Spleen (tissue), 11 donors: ENCODE results near the gene CHD2. TPM values are rescaled to one million over a fixed set of nuclear protein-coding genes. Genes with fewer than 3 reads are reported as not detected.

ENCODE experiments used
- DNase-seq: peaks from one replicate; pipeline ENCODE4 v3.0.0-alpha.2; 2020
- H3K27ac ChIP-seq, 8 donors: fragments of 200-600 bp; sonication (generic) in 7 of 8; 1 replicate in 4 of 8; 2 replicates in 4 of 8; pipeline versions ENCODE4 v1.5.0 to v1.8.0; 2016 to 2021; ENCODE audit warnings: inconsistent platforms in 4 of 8, mild to moderate bottlenecking in 4 of 8, moderate library complexity in 1 of 8
- H3K27me3 ChIP-seq, 7 donors: fragments of 200-600 bp; sonication (generic) in 6 of 7; replicated peaks in 1 of 7; 1 replicate in 4 of 7; 2 replicates in 3 of 7; pipeline versions ENCODE4 v1.5.0 to v1.8.0; 2016 to 2021; ENCODE audit warnings: inconsistent platforms in 3 of 7, mild to moderate bottlenecking in 1 of 7
- H3K36me3 ChIP-seq, 6 donors: fragments of 200-600 bp; sonication (generic) in 5 of 6; 1 replicate in 4 of 6; 2 replicates in 2 of 6; pipeline versions ENCODE4 v1.5.0 to v1.8.0; 2016 to 2021; ENCODE audit warnings: inconsistent platforms in 2 of 6
- H3K4me1 ChIP-seq, 6 donors: fragments of 200-600 bp; sonication (generic) in 5 of 6; 1 replicate in 3 of 6; 2 replicates in 3 of 6; pipeline versions ENCODE4 v1.5.0 to v1.8.0; 2016 to 2021; ENCODE audit warnings: inconsistent platforms in 3 of 6
- H3K4me3 ChIP-seq, 8 donors: fragments of 200-600 bp; sonication (generic) in 7 of 8; 1 replicate in 4 of 8; 2 replicates in 4 of 8; pipeline versions ENCODE4 v1.5.0 to v1.8.0; 2016 to 2021; ENCODE audit warnings: inconsistent platforms in 4 of 8, mild to moderate bottlenecking in 4 of 8, moderate library complexity in 2 of 8
- H3K9me3 ChIP-seq, 8 donors: fragments of 200-600 bp; sonication (generic) in 7 of 8; 1 replicate in 4 of 8; 2 replicates in 4 of 8; pipeline versions ENCODE4 v1.5.0 to v1.8.0; 2016 to 2021; ENCODE audit warnings: inconsistent platforms in 4 of 8
- CTCF ChIP-seq, 11 experiments: fragments of 200-600 bp in 7 of 11; fragments of 450-650 bp in 4 of 11; sonication (generic) in 4 of 11; IDR thresholded peaks in 8 of 11; conservative IDR thresholded peaks in 3 of 11; 1 replicate in 7 of 11; 2 replicates in 4 of 11; pipeline versions ENCODE4 v1.4.0 to v1.8.0; 2016 to 2021; ENCODE audit warnings: antibody characterized with exemption in 11 of 11, inconsistent platforms in 4 of 11, mild to moderate bottlenecking in 1 of 11
- POLR2A ChIP-seq, 3 donors: fragments of 450-650 bp; IDR thresholded peaks; one replicate each; pipeline ENCODE4 v1.5.1; 2017; ENCODE audit warnings: antibody characterized with exemption in 3 of 3, mild to moderate bottlenecking in 1 of 3
- POLR2AphosphoS5 ChIP-seq, 3 donors: sonication (generic); formaldehyde crosslinking; IDR thresholded peaks; one replicate each; pipeline ENCODE4 v1.5.1; 2017; ENCODE audit warnings: antibody characterized with exemption in 3 of 3
- WGBS, 5 donors: extraction: QIAGEN DNeasy Blood & Tissue Kit in 3 of 5; methylation state at CpG; one replicate each; pipeline versions ENCODE4 v1.1.5 to v1.1.7; 2013 to 2018; 5-methylcytosine and 5-hydroxymethylcytosine counted together
- intact Hi-C: fragments of 100-400 bp; cut with DNase I; formaldehyde crosslinking; loops from one replicate; pipeline ENCODE4 v1.15.0; 2023; ENCODE audit warnings: low total_unique reads
- polyA plus RNA-seq, 3 donors: library from polyadenylated mRNA; stranded (reverse); fragments of 200-250 nt; gene quantifications; one replicate each; pipeline ENCODE4 v1.2.1, GENCODE V29; 2013
- total RNA-seq, 7 donors: library from RNA; depleted of rRNA in 3 of 7; stranded (reverse); fragments of >200 nt in 3 of 7; fragmentation: NEBNext Ultra II Directional in 4 of 7; extraction: Animal tissue kit (Norgen Biotek cat#: 25700) in 4 of 7; gene quantifications; one replicate each; pipeline versions ENCODE4 v1.1.0 to v1.2.1, GENCODE V29; 2016 to 2021
- donor health status: healthy with polysubstance abuse.
- donor health status: DM: no; HTN: no; CAD: no; lungs with moderate emphysema.
- donor health status: DM: no; HTN: no; CAD: no.
- donor health status: Bipolar disorder and iron deficiency.
- donor health status: healthy.
- donor health status: DM: no; HTN: no; CAD: no.
- donor health status: DM: yes; HTN: yes; CAD: no.

Gene CHD2
- total and polyA plus RNA-seq, 10 donors = 37.3 to 232 (median 170) TPM

DNA sequence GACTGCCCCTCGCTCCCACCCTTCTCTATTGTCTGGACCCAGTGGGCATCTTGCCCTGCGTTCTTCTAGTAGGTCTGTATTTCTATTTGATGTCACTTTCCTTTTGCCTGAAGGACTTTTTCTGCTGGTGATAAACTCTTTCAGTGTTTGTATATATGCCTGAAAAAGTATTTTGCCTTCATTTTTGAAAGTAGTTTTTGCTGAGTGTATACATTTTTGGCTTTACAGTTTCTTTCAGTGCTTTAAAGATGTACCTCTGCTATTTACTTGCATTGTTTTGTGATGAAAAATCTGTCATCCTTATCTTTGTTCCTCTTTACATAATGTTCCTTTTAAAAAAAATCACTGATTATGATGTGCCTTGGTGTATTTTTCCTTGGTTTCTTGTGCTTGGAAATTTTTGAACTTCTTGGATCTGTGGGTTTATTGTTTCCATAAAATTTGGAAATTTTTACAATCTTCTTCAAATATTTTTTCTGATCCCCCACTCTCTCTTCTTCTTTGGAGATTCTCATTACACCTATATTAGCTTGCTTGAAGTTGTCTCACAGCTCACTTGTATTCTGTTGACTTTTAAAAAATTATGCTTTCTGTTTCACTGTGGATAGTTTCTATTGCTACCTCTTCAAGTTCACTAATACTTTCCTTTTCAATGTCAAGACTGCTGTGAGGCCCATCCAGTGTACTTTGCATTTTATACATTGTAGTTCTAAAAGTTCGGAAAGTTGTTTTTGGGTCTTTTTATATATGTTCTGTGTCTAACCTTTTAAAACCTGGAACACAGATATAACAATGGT, 121.0 kb downstream of the CHD2 start:
- no peak for DNase-seq
- intact Hi-C loops = no loop called here
- no peak for TF ChIP-seq POLR2AphosphoS5 (IDR thresholded peaks at IDR 0.05)
- no peak for TF ChIP-seq CTCF (IDR thresholded peaks at IDR 0.05 in 8 of 11, conservative IDR thresholded peaks at IDR 0.05 in 3 of 11)
- no peak for TF ChIP-seq POLR2A (IDR thresholded peaks at IDR 0.05)
- Histone ChIP-seq H3K4me1 (peaks cover 0 to 67% (median 23%) of the 10 kb centered on the region in 6 donors), H3K9me3 (no peaks in the 10 kb centered on the region), H3K27me3 (no peaks in the 10 kb centered on the region), H3K27ac (peak overlapping the region in 3 of 8 donors; percentile 5 to 37 (median 9)), H3K36me3 (peaks cover 8 to 100% (median 98%) of the 10 kb centered on the region in 6 donors), H3K4me3 (no peak overlapping the region)
- 92 to 98% (median 95%) methylated on average over 3 of the region's 3 CpGs for WGBS, 5 donors

DNA sequence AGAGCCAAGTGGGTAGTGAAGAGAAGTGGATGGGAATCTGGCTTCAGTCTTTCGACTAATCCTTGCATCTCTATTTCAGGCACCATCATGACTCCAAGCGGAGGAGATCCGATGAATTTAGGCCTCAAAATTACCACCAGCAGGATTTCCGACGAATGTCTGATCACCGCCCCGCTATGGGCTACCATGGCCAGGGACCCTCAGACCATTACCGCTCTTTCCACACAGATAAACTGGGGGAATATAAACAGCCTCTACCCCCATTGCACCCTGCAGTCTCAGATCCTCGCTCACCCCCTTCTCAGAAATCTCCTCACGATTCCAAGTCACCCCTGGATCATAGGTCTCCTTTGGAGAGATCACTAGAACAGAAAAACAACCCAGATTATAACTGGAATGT, 124.2 kb downstream of the CHD2 start:
- Histone ChIP-seq H3K4me1 (peaks cover 0 to 90% (median 45%) of the 10 kb centered on the region in 6 donors), H3K36me3 (peaks cover 0 to 90% (median 75%) of the 10 kb centered on the region in 6 donors), H3K9me3 (no peaks in the 10 kb centered on the region), H3K27ac (peak overlapping the region in 3 of 8 donors; percentile 92 to 95 (median 92)), H3K27me3 (no peaks in the 10 kb centered on the region), H3K4me3 (no peak overlapping the region)
- DNase-seq = no peak
- intact Hi-C loops = no loop called here
- WGBS, 5 donors = 94 to 98% (median 97%) methylated on average over 10 of the region's 10 CpGs
- no peak for TF ChIP-seq POLR2A (IDR thresholded peaks at IDR 0.05)
- no peak for TF ChIP-seq POLR2AphosphoS5 (IDR thresholded peaks at IDR 0.05)
- TF ChIP-seq CTCF (IDR thresholded peaks at IDR 0.05 in 8 of 11, conservative IDR thresholded peaks at IDR 0.05 in 3 of 11) = no peak

GRCh38 chr15:93024716-93025624, 124.8 kb downstream of the CHD2 start:
- intact Hi-C loops = no loop called here
- Histone ChIP-seq H3K27ac (peak overlapping the region in 7 of 8 donors; percentile 72 to 95 (median 85)), H3K27me3 (no peaks in the 10 kb centered on the region), H3K9me3 (no peaks in the 10 kb centered on the region), H3K4me1 (peaks cover 0 to 96% (median 51%) of the 10 kb centered on the region in 6 donors), H3K36me3 (peaks cover 0 to 83% (median 68%) of the 10 kb centered on the region in 6 donors), H3K4me3 (peak overlapping the region in 1 of 8 donors; percentile 28)
- no peak for TF ChIP-seq CTCF (IDR thresholded peaks at IDR 0.05 in 8 of 11, conservative IDR thresholded peaks at IDR 0.05 in 3 of 11)
- no peak for TF ChIP-seq POLR2A (IDR thresholded peaks at IDR 0.05)
- peak in 1 of 3 donors; percentile 23 for TF ChIP-seq POLR2AphosphoS5 (IDR thresholded peaks at IDR 0.05)
- no peak for DNase-seq
- 83 to 96% (median 90%) methylated on average over 8 of the region's 8 CpGs for WGBS, 5 donors
